ENCODE data around the gene LIM2.

Gene LIM2

GRCh38 chr19:51338563-51339312, 49.0 kb downstream of the LIM2 start:
- no peak for DNase-seq

- DNase-seq = no peak
Observed at GRCh38 chr19:51337861-51338562, 49.8 kb downstream of the LIM2 start.

GRCh38 chr19:51337141-51337860, 50.5 kb downstream of the LIM2 start:
- DNase-seq = no peak

GRCh38 chr19:51333836-51334460, 53.8 kb downstream of the LIM2 start:
- no peak for DNase-seq

GRCh38 chr19:51331716-51332115, 56.1 kb downstream of the LIM2 start:
- DNase-seq = no peak

GRCh38 chr19:51331193-51331592, 56.6 kb downstream of the LIM2 start:
- DNase-seq = no peak

- DNase-seq = no peak
Observed at GRCh38 chr19:51330366-51330765, 57.4 kb downstream of the LIM2 start.
